ENCODE measurements around the gene OVCH2.

Gene OVCH2

GRCh38 chr11:7639643-7640025 lies 66.6 kb downstream of the OVCH2 start:
- no peak for DNase-seq (ENCODE audit: low spot score)
